SU-DHL-6 (cell line): ENCODE data around the gene LITAFD.

ENCODE experiments used
- H2AFZ ChIP-seq: fragments of 200-600 bp; sonication (generic); 2 replicates; pipeline ENCODE4 v1.6.1; 2014; ENCODE audit warnings: low read depth, mild to moderate bottlenecking, moderate library complexity, mixed read lengths, antibody characterized with exemption, low read length; ENCODE audit not compliant: severe bottlenecking
- H3F3A ChIP-seq: fragments of 200-600 bp; shearing (Covaris generic); 2 replicates; pipeline ENCODE4 v1.6.0; 2016; ENCODE audit warnings: antibody characterized with exemption, mild to moderate bottlenecking; ENCODE audit not compliant: insufficient read depth
- H3K27ac ChIP-seq: fragments of 200-600 bp; sonication (generic); 2 replicates; pipeline ENCODE4 v1.5.1; 2016; ENCODE audit warnings: low read depth, mild to moderate bottlenecking, low read length, moderate library complexity, mixed read lengths
- H3K27me3 ChIP-seq: fragments of 200-600 bp; sonication (generic), shearing (Covaris generic); 2 replicates; pipeline ENCODE4 v1.6.0; 2014; ENCODE audit warnings: mild to moderate bottlenecking, low read length
- H3K36me3 ChIP-seq: fragments of 200-600 bp; sonication (generic); 2 replicates; pipeline ENCODE4 v1.6.1; 2014; ENCODE audit warnings: mild to moderate bottlenecking, low read length, mixed read lengths
- H3K4me2 ChIP-seq: fragments of 300-600, 200-600 bp; shearing (Covaris generic), sonication (generic); 2 replicates; pipeline ENCODE4 v1.6.0; 2014; ENCODE audit warnings: low read length, low read depth, mild to moderate bottlenecking; ENCODE audit not compliant: poor library complexity, severe bottlenecking
- H3K4me3 ChIP-seq: fragments of 200-600 bp; sonication (generic); 2 replicates; pipeline ENCODE4 v1.5.1; 2014; ENCODE audit warnings: antibody characterized with exemption, low read length, mild to moderate bottlenecking, mixed read lengths; ENCODE audit not compliant: insufficient read depth, poor library complexity, severe bottlenecking
- H3K79me2 ChIP-seq: fragments of 200-600 bp; sonication (generic); 2 replicates; pipeline ENCODE4 v1.6.1; 2014; ENCODE audit warnings: mild to moderate bottlenecking, low read length, moderate library complexity; ENCODE audit not compliant: insufficient read depth
- H3K9ac ChIP-seq: fragments of 200-600 bp; sonication (generic); 2 replicates; pipeline ENCODE4 v1.7.0; 2014; ENCODE audit warnings: mild to moderate bottlenecking, low read length
- H3K9me2 ChIP-seq: fragments of 200-600 bp; sonication (generic); replicated peaks from 2 replicates; pipeline ENCODE4 v1.6.1; 2014; ENCODE audit warnings: low read length; ENCODE audit not compliant: insufficient read depth
- H3K9me3 ChIP-seq: fragments of 200-600 bp; sonication (generic); 2 replicates; pipeline ENCODE4 v1.6.1; 2014; ENCODE audit warnings: low read length, mixed read lengths; ENCODE audit not compliant: insufficient read depth
- H4K20me1 ChIP-seq: fragments of 200-600 bp; sonication (generic); 2 replicates; pipeline ENCODE4 v1.6.1; 2014; ENCODE audit warnings: low read depth, mild to moderate bottlenecking, antibody characterized with exemption, low read length, moderate library complexity, mixed read lengths
- EZH2phosphoT487 ChIP-seq: fragments of 200-600 bp; sonication (generic), shearing (Covaris generic); conservative IDR thresholded peaks from 2 replicates; pipeline ENCODE4 v1.6.1; 2018; ENCODE audit warnings: mild to moderate bottlenecking, antibody characterized with exemption, low read length, moderate library complexity, mixed read lengths
- TF ChIP-seq, protein P1 (sequence below): fragments of 200-600 bp; sonication (generic); IDR thresholded peaks from one replicate; pipeline ENCODE4 v1.5.1; 2017; ENCODE audit warnings: antibody characterized with exemption, mild to moderate bottlenecking, low read length, moderate library complexity; ENCODE audit not compliant: insufficient read depth, poor library complexity, severe bottlenecking

The LITAFD gene

DNA sequence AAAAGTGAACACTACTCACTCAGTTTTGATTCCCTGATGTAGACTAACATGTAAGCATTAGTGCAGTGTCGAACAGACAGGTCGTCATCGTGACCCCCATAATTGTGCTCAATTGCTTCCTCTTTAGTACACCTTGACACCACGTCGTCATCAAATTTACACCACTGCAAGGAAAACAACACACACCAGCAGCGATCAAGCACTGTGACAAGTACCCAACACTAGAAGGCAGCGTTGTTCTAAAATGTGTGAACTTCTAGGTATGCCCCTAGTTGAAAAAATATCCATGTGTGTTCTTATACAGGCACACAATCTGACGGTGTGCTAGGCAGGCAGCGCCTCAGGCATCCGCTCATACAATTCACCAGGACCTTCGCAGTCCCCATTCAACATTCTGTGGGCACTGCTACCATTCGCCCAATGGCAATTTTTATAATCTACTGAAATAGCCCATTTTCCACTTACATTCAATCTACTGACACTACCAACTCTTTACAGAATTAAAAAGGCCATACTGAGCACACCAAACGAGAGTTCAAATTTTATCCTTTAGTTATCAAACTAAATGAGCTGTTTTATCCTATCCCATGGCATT lies 23.1 kb downstream of the LITAFD start:
- Histone ChIP-seq H3K4me2 (no peak overlapping the region), H3K4me3 (no peak overlapping the region), H2AFZ (no peak overlapping the region), H3F3A (no peaks in the 10 kb centered on the region), H3K9me3 (no peaks in the 10 kb centered on the region), H3K27me3 (no peaks in the 10 kb centered on the region), H3K9me2 (no peaks in the 10 kb centered on the region), H3K9ac (no peak overlapping the region), H4K20me1 (peaks cover 8% of the 10 kb centered on the region; the same call in 1 of the 2 replicates), H3K36me3 (peaks cover 51% of the 10 kb centered on the region), H3K27ac (no peak overlapping the region), H3K79me2 (peaks cover 7% of the 10 kb centered on the region; the same call in 1 of the 2 replicates)
- TF ChIP-seq, protein P1, sequence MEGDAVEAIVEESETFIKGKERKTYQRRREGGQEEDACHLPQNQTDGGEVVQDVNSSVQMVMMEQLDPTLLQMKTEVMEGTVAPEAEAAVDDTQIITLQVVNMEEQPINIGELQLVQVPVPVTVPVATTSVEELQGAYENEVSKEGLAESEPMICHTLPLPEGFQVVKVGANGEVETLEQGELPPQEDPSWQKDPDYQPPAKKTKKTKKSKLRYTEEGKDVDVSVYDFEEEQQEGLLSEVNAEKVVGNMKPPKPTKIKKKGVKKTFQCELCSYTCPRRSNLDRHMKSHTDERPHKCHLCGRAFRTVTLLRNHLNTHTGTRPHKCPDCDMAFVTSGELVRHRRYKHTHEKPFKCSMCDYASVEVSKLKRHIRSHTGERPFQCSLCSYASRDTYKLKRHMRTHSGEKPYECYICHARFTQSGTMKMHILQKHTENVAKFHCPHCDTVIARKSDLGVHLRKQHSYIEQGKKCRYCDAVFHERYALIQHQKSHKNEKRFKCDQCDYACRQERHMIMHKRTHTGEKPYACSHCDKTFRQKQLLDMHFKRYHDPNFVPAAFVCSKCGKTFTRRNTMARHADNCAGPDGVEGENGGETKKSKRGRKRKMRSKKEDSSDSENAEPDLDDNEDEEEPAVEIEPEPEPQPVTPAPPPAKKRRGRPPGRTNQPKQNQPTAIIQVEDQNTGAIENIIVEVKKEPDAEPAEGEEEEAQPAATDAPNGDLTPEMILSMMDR = no peak
- TF ChIP-seq EZH2phosphoT487 = no peak

DNA sequence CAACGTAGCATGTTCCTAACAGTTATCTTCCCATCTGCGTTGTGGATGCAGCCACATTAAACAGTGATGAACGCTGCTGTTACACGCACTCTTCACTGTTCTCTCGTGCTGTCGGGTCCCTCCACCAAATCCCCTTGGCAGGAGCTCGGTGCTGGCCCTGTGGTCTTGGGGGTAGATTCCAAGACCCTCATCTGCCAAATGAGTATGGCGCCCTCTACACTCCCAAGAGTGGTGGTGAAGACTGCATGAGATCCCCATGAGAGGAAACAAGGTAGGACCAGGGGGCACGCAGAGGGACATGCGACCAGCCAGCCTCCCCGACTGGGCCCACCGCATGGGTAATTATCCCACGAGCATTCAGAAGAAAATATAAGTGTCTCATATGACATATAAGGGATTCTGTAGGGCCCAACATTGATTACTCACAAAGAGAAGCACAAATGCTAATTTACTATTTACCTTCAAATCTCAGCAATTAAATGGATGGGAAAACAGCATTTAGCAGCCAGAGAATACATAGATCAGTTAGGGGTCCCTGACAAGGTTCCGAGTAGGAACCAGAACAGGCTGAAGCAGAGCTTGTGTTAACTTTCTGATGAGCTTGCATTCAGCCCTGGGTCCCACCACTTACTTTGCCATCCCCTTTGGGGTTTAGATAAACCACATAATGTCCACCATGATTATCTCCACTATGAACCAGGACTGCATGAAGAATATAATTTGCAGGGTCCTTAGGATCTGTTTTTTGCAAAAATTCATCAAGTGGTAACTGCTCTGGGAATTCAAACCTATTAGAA lies 23.8 kb downstream of the LITAFD start:
- peaks cover 11% of the 10 kb centered on the region for H4K20me1 ChIP-seq

DNA sequence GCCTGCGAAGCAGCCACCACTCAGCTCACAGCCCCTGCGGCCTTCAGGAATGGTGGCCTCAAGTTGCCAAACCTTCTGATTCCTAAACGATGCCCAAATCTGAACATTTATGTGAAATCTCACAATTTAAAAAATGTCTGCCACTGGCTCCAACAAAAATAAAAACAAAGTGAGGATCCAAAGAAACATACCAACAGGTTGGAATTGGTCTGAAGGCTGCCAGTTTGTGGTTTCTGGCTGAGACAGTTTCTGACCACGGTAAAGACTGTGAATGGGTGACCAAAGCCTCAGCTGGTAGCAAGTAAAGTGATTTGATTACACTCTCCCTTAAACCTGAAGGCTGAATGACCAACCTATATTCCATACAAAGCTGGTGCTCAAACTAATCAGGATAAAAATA lies 24.9 kb downstream of the LITAFD start:
- TF ChIP-seq, protein P1 = no peak
- TF ChIP-seq EZH2phosphoT487 = no peak
- Histone ChIP-seq H2AFZ (no peak overlapping the region), H3K4me2 (no peak overlapping the region), H3K9me3 (no peaks in the 10 kb centered on the region), H3K27me3 (no peaks in the 10 kb centered on the region), H3K36me3 (peaks cover 49% of the 10 kb centered on the region), H3K4me3 (no peak overlapping the region), H3K9ac (no peak overlapping the region), H4K20me1 (peaks cover 14% of the 10 kb centered on the region), H3F3A (no peaks in the 10 kb centered on the region), H3K27ac (no peak overlapping the region), H3K9me2 (no peaks in the 10 kb centered on the region), H3K79me2 (peaks cover 18% of the 10 kb centered on the region; the same call in 1 of the 2 replicates)

More for the DNA sequence above, 23.8 kb downstream of the LITAFD start:
- H3K9me3 ChIP-seq = no peaks in the 10 kb centered on the region
- H3F3A ChIP-seq = no peaks in the 10 kb centered on the region
- no peaks in the 10 kb centered on the region for H3K27me3 ChIP-seq
- H3K27ac ChIP-seq = no peak overlapping the region
- no peak overlapping the region for H3K4me2 ChIP-seq
- H3K9me2 ChIP-seq = no peaks in the 10 kb centered on the region
- no peak overlapping the region for H3K9ac ChIP-seq
- H2AFZ ChIP-seq = no peak overlapping the region
- peaks cover 51% of the 10 kb centered on the region for H3K36me3 ChIP-seq
- no peak overlapping the region for H3K4me3 ChIP-seq
- no peak for TF ChIP-seq EZH2phosphoT487
- TF ChIP-seq, protein P1 = no peak
- H3K79me2 ChIP-seq = peaks cover 9% of the 10 kb centered on the region; the same call in 1 of the 2 replicates
